HL-60 (cell line): ENCODE results near the gene ZBTB45.

Experiments used
- DNase-seq, 2 experiments: peaks; one replicate each; pipeline ENCODE4 v3.0.0-alpha.2; 2010 to 2020; ENCODE audit warnings: low read depth in 1 of 2, low spot score in 1 of 2
- H3K27ac ChIP-seq: fragments of 250-450 bp; sonication (Bioruptor Pico); replicated peaks from 2 replicates; pipeline ENCODE4 v1.5.1; 2020; ENCODE audit warnings: mild to moderate bottlenecking, moderate library complexity
- H3K27me3 ChIP-seq: fragments of 250-450 bp; sonication (Bioruptor Pico); 2 replicates; pipeline ENCODE4 v1.5.1; 2021; ENCODE audit warnings: mild to moderate bottlenecking, moderate library complexity; ENCODE audit not compliant: insufficient read depth, poor library complexity, severe bottlenecking
- H3K4me3 ChIP-seq: replicated peaks from 2 replicates; pipeline ENCODE4 v1.5.1; 2011; ENCODE audit warnings: mild to moderate bottlenecking, control low read depth, low read length; ENCODE audit not compliant: insufficient read depth
- CTCF ChIP-seq: IDR thresholded peaks from one replicate; pipeline ENCODE4 v1.5.1; 2011; ENCODE audit warnings: low read length, control low read depth, inconsistent platforms; ENCODE audit not compliant: insufficient read depth
- GABPA ChIP-seq: IDR thresholded peaks from 2 replicates; pipeline ENCODE4 v1.6.1; 2012; ENCODE audit warnings: low read depth
- POLR2AphosphoS5 ChIP-seq: IDR thresholded peaks from 2 replicates; pipeline ENCODE4 v1.6.1; 2012; ENCODE audit warnings: low read depth
- REST ChIP-seq: IDR thresholded peaks from 2 replicates; pipeline ENCODE4 v1.6.1; 2012; ENCODE audit warnings: low read depth; ENCODE audit not compliant: insufficient replicate concordance
- SPI1 ChIP-seq: IDR thresholded peaks from 2 replicates; pipeline ENCODE4 v1.6.1; 2012; ENCODE audit warnings: low read depth, mild to moderate bottlenecking, borderline replicate concordance

Gene ZBTB45

GRCh38 chr19:58516964-58517833, 2.4 kb downstream of the ZBTB45 start:
- H3K27ac ChIP-seq = no peak overlapping the region
- no peak overlapping the region for H3K4me3 ChIP-seq
- no peaks in the 10 kb centered on the region for H3K27me3 ChIP-seq
- peak; percentile 32; the same call in 1 of the 2 replicates for TF ChIP-seq POLR2AphosphoS5
- no peak for TF ChIP-seq SPI1
- no peak for DNase-seq

- peak overlapping the region; percentile 31; the same call in 1 of the 2 replicates for H3K27ac ChIP-seq
- no peaks in the 10 kb centered on the region for H3K27me3 ChIP-seq
- DNase-seq = no peak
- TF ChIP-seq REST (no peak), POLR2AphosphoS5 (no peak), CTCF (no peak), SPI1 (no peak)
- H3K4me3 ChIP-seq = no peak overlapping the region
These were observed 3.3 kb downstream of the ZBTB45 start for GRCh38 chr19:58516246-58516836.

GRCh38 chr19:58515259-58515658, 4.4 kb downstream of the ZBTB45 start:
- no peak for DNase-seq
- no peak overlapping the region for H3K27ac ChIP-seq
- H3K27me3 ChIP-seq = no peaks in the 10 kb centered on the region
- no peak overlapping the region for H3K4me3 ChIP-seq
- TF ChIP-seq SPI1 (no peak), GABPA (no peak), REST (no peak)

- H3K4me3 ChIP-seq = peak overlapping the region; percentile 65
- peak overlapping the region; percentile 72 for H3K27ac ChIP-seq
- no peak for DNase-seq
- TF ChIP-seq POLR2AphosphoS5 = no peak
- TF ChIP-seq SPI1 = no peak
- no peak for TF ChIP-seq CTCF
- TF ChIP-seq REST = no peak
- TF ChIP-seq GABPA = no peak
- H3K27me3 ChIP-seq = no peaks in the 10 kb centered on the region
These were observed 5.0 kb downstream of the ZBTB45 start for GRCh38 chr19:58514564-58515022.
